AG04450 (cell line): ENCODE measurements around the gene KMT2B. TPM values are rescaled to one million over a fixed set of nuclear protein-coding genes. Genes with fewer than 3 reads are reported as not detected.

Experiments
- CTCF ChIA-PET: fragments of 300-600, 350-600 bp; formaldehyde crosslinking; extraction: SDS; loops from one replicate; lab custom pipeline; 2022; ENCODE audit warnings: antibody characterized with exemption, inconsistent platforms; lab: Charles Lee
- POLR2A ChIA-PET: fragments of 350-600 bp; formaldehyde crosslinking; extraction: SDS; loops from one replicate; lab custom pipeline; 2021; ENCODE audit warnings: antibody characterized with exemption, inconsistent platforms; lab: Yijun Ruan, JAX
- DNase-seq: peaks from one replicate; pipeline ENCODE4 v3.0.0-alpha.2; 2011; ENCODE audit warnings: low read depth, low spot score
- H3K27ac ChIP-seq: one replicate; pipeline ENCODE4 v1.5.1; 2012; ENCODE audit warnings: low read depth, low read length, control low read depth
- H3K27me3 ChIP-seq: one replicate; pipeline ENCODE4 v1.6.0; 2012; ENCODE audit warnings: low read length; ENCODE audit not compliant: control insufficient read depth, insufficient read depth
- H3K4me3 ChIP-seq: 2 replicates; pipeline ENCODE4 v1.5.1; 2011; ENCODE audit warnings: mild to moderate bottlenecking, low read depth, low read length, control low read depth
- H3K9me3 ChIP-seq: 2 replicates; pipeline ENCODE4 v1.5.1; 2012; ENCODE audit warnings: low read length; ENCODE audit not compliant: control insufficient read depth, insufficient read depth
- polyA plus RNA-seq: library from polyadenylated mRNA; depleted of rRNA; stranded (reverse); fragments of >200 nt; gene quantifications from 2 replicates; pipeline ENCODE4 v1.2.3, GENCODE V29; 2011
- TF ChIP-seq, protein P1 (sequence below): IDR thresholded peaks from 2 replicates; pipeline ENCODE4 v1.5.1; 2011; ENCODE audit warnings: low read depth, low read length, control low read depth, inconsistent platforms

KMT2B gene
- polyA plus RNA-seq, 1 experiment: 6.1 TPM

DNA sequence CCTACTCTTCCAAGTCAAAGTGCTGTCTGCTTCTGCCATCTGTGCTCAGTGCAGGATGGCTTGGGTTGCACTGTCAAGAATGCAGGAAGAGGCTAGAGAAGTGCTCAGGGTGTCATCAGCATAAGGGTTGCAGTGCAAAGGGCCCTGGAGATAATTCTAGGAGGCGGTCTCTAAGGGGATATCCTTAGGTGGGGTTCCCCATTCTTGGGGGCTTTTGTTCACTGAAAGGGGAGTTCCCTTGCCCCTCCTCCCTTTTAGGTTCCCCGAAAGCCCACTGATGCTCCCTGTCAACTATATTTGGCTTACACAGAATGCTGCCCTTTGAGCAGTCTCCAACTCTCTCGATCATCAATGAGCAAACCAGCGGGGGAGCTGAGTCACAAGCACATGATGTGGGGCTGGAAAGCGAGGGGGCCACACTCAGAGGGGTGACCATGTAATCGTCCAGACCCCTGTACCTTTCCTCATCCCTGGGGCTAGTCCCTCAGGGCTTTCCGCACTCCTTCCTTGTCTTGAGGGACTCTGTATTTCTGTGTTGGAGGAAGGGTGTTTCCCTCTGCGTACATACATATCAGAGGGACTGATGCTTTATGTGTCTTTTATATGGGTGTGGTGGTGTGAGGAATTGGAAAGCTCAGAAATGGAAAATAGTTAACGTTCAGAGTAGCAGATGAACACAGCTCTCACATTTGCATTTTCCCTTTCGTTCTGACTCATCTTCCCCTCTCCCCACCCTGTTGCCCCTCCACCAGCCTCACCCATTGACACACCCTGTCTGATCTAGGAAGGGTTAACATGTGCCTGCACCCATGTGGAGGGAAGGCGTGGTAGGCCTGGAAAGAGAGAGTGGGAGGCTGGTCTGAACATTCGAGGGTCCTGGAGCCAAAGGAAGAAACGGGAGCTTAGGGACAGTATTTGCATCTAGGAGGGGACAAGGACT, 6.7 kb upstream of the KMT2B start:
- TF ChIP-seq, protein P1, sequence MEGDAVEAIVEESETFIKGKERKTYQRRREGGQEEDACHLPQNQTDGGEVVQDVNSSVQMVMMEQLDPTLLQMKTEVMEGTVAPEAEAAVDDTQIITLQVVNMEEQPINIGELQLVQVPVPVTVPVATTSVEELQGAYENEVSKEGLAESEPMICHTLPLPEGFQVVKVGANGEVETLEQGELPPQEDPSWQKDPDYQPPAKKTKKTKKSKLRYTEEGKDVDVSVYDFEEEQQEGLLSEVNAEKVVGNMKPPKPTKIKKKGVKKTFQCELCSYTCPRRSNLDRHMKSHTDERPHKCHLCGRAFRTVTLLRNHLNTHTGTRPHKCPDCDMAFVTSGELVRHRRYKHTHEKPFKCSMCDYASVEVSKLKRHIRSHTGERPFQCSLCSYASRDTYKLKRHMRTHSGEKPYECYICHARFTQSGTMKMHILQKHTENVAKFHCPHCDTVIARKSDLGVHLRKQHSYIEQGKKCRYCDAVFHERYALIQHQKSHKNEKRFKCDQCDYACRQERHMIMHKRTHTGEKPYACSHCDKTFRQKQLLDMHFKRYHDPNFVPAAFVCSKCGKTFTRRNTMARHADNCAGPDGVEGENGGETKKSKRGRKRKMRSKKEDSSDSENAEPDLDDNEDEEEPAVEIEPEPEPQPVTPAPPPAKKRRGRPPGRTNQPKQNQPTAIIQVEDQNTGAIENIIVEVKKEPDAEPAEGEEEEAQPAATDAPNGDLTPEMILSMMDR: no peak
- Histone ChIP-seq H3K27ac (no peak overlapping the region), H3K9me3 (no peaks in the 10 kb centered on the region; the same call in 1 of the 2 replicates), H3K4me3 (no peak overlapping the region), H3K27me3 (peaks cover 2% of the 10 kb centered on the region)
- POLR2A ChIA-PET: no interaction called here
- CTCF ChIA-PET: interaction anchor here (0.6 to 1.5 kb wide), 3 partner anchors 18 to 114 kb away, joined by 4 to 7 read pairs (median 5); no protein-coding TSS in a partner anchor
- DNase-seq: no peak

DNA sequence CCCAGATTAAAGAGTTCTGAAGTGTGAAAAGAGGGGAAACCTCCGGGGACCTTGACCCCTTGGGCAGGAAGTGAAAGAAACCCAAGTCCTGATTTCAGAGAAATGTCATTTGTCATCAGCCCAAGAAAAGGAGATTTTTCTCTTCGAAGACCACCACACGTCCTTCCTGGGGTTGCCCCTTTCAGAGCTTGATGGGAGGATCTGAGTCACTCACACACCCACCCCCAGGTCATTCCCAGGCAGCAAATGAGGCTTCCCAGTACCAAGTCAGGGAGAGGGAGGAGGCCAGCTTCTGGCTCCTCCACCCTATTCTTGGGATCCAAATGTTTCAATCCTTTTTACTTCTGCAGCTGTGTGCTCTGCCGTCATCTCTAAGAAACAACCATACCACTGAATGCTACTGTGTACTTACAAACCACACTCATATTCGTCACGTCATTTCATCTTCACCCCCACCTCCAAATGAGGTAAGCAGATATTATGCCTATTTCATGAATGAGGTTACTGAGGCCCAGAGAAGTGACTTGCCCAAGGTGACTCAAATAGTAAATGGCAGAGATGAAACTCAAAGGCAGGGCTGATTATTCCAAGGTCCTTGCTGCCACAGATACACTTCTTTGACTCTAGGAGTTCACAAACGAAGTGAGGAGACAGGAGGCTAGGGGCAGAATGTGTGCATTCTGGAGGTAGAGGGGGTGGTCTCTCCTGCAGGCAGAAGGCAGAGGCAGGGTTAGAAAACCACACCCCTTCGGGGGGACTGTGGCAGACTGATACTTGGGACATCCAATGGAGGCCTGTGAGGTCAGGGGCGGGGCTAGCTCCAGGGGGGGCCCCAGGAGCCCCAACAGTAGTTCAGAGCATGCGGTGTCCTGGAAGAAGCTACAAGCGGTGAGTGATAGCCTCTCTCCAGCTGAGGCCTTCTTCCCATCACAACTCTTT, 5.0 kb upstream of the KMT2B start:
- CTCF ChIA-PET: interaction anchor here (1.5 kb wide), 1 partner anchor 19 kb away, joined by 4 read pairs; no protein-coding TSS in a partner anchor
- H3K4me3 ChIP-seq: no peak overlapping the region
- H3K27ac ChIP-seq: no peak overlapping the region
- POLR2A ChIA-PET: interaction anchor here (0.6 kb wide), 3 partner anchors 166 to 504 kb away, joined by 3 to 4 read pairs (median 3); no protein-coding TSS in a partner anchor
- TF ChIP-seq, protein P1: no peak
- no peaks in the 10 kb centered on the region; the same call in 1 of the 2 replicates for H3K9me3 ChIP-seq
- peaks cover 2% of the 10 kb centered on the region for H3K27me3 ChIP-seq
- DNase-seq: no peak

DNA sequence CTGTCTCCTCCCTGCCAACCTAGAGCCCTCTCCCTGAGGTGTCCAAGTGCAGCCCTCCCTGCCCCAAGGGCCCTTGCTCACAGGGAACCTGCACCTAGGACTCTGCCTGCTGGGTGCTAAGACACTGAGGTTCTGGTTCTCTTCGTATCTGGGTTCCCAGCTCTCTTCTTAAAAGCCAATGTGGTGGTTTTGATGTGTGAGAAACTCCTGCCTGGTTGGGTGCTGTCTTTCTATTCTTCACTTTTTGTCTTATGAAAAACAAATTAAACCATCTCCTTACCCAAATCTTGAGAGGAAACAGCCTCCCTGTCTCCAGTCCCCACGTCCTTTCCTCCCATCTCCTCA, 4.3 kb upstream of the KMT2B start:
- H3K27me3 ChIP-seq: peaks cover 2% of the 10 kb centered on the region
- TF ChIP-seq, protein P1: no peak
- no peak overlapping the region for H3K4me3 ChIP-seq
- POLR2A ChIA-PET: no interaction called here
- no peak overlapping the region for H3K27ac ChIP-seq
- no peaks in the 10 kb centered on the region; the same call in 1 of the 2 replicates for H3K9me3 ChIP-seq
- CTCF ChIA-PET: no interaction called here
- DNase-seq: no peak

DNA sequence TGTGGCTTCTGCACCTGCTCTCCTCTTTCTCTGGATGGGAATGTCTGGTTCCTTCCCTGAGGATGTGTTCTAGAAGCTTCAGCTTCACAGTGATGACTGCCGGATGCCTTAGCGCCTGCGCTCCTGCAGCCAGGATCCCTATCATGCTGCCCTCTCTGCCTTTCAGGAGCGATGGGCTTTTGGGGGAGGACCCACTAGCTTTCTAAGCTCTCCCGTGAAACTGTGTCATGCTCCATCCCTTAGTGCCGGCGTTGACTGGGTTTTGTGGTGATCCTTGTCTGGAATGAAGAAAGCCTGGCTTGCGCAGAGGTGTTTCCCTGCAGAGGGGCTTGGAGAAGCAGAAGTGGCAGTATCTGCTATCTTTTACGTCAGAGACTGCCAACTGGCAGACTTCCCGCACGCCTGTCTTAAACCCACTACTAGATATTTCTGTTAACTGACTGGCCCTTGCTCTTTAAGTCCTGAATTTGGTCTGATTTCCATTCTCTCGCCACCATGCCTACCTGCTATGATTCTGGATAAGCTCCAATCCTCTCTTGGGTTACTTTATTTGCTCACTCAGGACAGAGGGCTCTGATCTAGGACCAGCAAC, 3.8 kb upstream of the KMT2B start:
- H3K9me3 ChIP-seq: no peaks in the 10 kb centered on the region; the same call in 1 of the 2 replicates
- H3K4me3 ChIP-seq: no peak overlapping the region
- CTCF ChIA-PET: no interaction called here
- TF ChIP-seq, protein P1: no peak
- POLR2A ChIA-PET: no interaction called here
- peaks cover 2% of the 10 kb centered on the region for H3K27me3 ChIP-seq
- H3K27ac ChIP-seq: no peak overlapping the region
- no peak for DNase-seq
